Measurements from ENCODE around the gene DLEC1. TPM values are rescaled to one million over a fixed set of nuclear protein-coding genes. Genes with fewer than 3 reads are reported as not detected.

Gene DLEC1
- total and polyA plus RNA-seq, 2 of the 4 experiments (the other 2 are of a cell fraction), result 0.03 TPM; not detected in 1

GRCh38 chr3:38022896-38023709, 15.9 kb upstream of the DLEC1 start:
- Histone ChIP-seq H3K27me3 (ENCODE audit: control insufficient read depth, insufficient read depth, low read length) (no peaks in the 10 kb centered on the region), H3K14ac (replicated peaks; ENCODE audit: low read depth, low read length) (peak overlapping the region; percentile 35; the same call in 1 of the 2 replicates), H2AK9ac (replicated peaks; ENCODE audit: low read depth, low read length, poor library complexity) (peak overlapping the region; percentile 56), H3K9me3 (ENCODE audit: control insufficient read depth, insufficient read depth, low read length) (no peaks in the 10 kb centered on the region), H2AFZ (replicated peaks; ENCODE audit: low read length, poor library complexity) (peak overlapping the region; percentile 93), H3K79me1 (ENCODE audit: low read depth in 1 of 2, low read length in 2 of 2) (peaks cover 0 to 25% of the 10 kb centered on the region in 2 experiments; a peak in 3 of 4 replicates), H3K4me2 (ENCODE audit: low read depth, low read length) (peak overlapping the region; percentile 73; the same call in 1 of the 2 replicates), H3K56ac (ENCODE audit: extremely low read depth, insufficient read depth, low read length) (no peak overlapping the region), H3K36me3 (ENCODE audit: control insufficient read depth, insufficient read depth, low read length) (peaks cover 8% of the 10 kb centered on the region; the same call in 1 of the 2 replicates), H2BK5ac (ENCODE audit: low read depth, low read length, poor library complexity, severe bottlenecking) (no peak overlapping the region), H3K4me1 (ENCODE audit: control insufficient read depth, insufficient read depth, low read length) (peaks cover 2% of the 10 kb centered on the region; the same call in 1 of the 2 replicates), H2AK5ac (ENCODE audit: low read depth, low read length) (peak overlapping the region; percentile 88), H4K5ac (ENCODE audit: low read depth, low read length) (no peak overlapping the region), H3K18ac (ENCODE audit: low read depth, low read length) (no peak overlapping the region), H4K20me1 (ENCODE audit: insufficient read depth, low read length) (no peaks in the 10 kb centered on the region; the same call in none of the 2 replicates), H3K9ac (ENCODE audit: low read depth, low read length) (peak overlapping the region; percentile 32; the same call in 1 of the 2 replicates), H4K91ac (ENCODE audit: insufficient read depth, low read depth, low read length) (no peak overlapping the region), H3K4me3 (ENCODE audit: insufficient read depth, low read depth, low read length) (no peak overlapping the region), H2BK20ac (ENCODE audit: low read depth, low read length) (no peak overlapping the region), H3K4ac (ENCODE audit: low read depth, low read length) (peak overlapping the region; percentile 42; the same call in 1 of the 2 replicates), H2BK15ac (ENCODE audit: low read depth, low read length) (no peak overlapping the region), H3K9me1 (ENCODE audit: insufficient read depth, low read length) (peaks cover 18% of the 10 kb centered on the region), H3K27ac (ENCODE audit: insufficient read depth, low read length) (no peak overlapping the region), H2BK120ac (ENCODE audit: low read depth, low read length) (no peak overlapping the region), H3K23ac (ENCODE audit: low read depth, low read length) (peak overlapping the region; percentile 79), H4K8ac (ENCODE audit: low read depth in 2 of 2, low read length in 2 of 2) (peak overlapping the region in 1 of 2 experiments; percentile 59; a peak in 1 of 4 replicates)
- DNase-seq (no peak), ATAC-seq (ENCODE audit: low read depth) (no peak)
- no TSS peak for BruUV-seq (replicated peaks)
- ChIA-PET CTCF (no interaction called here), POLR2A (ENCODE audit: unreplicated experiment) (no interaction called here)
- no CpG with 5 or more reads among the region's 6 CpGs for WGBS, 2 experiments (ENCODE audit: extremely low coverage in 2 of 2, insufficient read length in 1 of 2)
- TF ChIP-seq FOS (IDR thresholded peaks at IDR 0.05; ENCODE audit: low read depth, low read length) (no peak), CHD1 (IDR thresholded peaks at IDR 0.05; ENCODE audit: low read depth, low read length) (no peak), MAFK (IDR thresholded peaks at IDR 0.05; ENCODE audit: low read depth, low read length) (no peak), NFE2L2 (IDR thresholded peaks at IDR 0.05; ENCODE audit: low read depth, low read length) (no peak), BHLHE40 (IDR thresholded peaks at IDR 0.05; ENCODE audit: low read depth, low read length) (no peak), CEBPB (IDR thresholded peaks at IDR 0.05; ENCODE audit: low read depth, low read length) (no peak), RAD21 (IDR thresholded peaks at IDR 0.05; ENCODE audit: low read length) (no peak), RCOR1 (IDR thresholded peaks at IDR 0.05; ENCODE audit: insufficient replicate concordance, low read length) (no peak), USF2 (IDR thresholded peaks at IDR 0.05; ENCODE audit: low read depth, low read length) (no peak), MXI1 (IDR thresholded peaks at IDR 0.05; ENCODE audit: borderline replicate concordance, low read depth, low read length) (no peak)
- dilution Hi-C loops (cut with HindIII; ENCODE audit: low sequenced_read_pairs, unreplicated experiment), result no loop called here
- intact Hi-C loops (cut with micrococcal nuclease), result no loop called here
- in situ Hi-C loops (cut with MboI; ENCODE audit: low sequenced_read_pairs), result no loop called here
